CD14-positive monocyte (primary cell): Measurements from ENCODE around the gene TRIM23. TPM values are rescaled to one million over a fixed set of nuclear protein-coding genes. Genes with fewer than 3 reads are reported as not detected.

Source experiments
- DNase-seq, 3 donors: peaks; one replicate each; pipeline ENCODE4 v3.0.0-alpha.2; 2011 to 2022
- H2AFZ ChIP-seq: 2 replicates; pipeline ENCODE4 v1.6.0; 2012; ENCODE audit warnings: mild to moderate bottlenecking, low read depth, low read length, inconsistent platforms; ENCODE audit not compliant: insufficient read depth, poor library complexity, severe bottlenecking
- H3K27ac ChIP-seq, 2 donors: 1 replicate in 1 of 2; 2 replicates in 1 of 2; pipeline ENCODE4 v1.5.1; 2012 to 2013; ENCODE audit warnings: low read length in 2 of 2, control low read depth in 1 of 2, inconsistent platforms in 1 of 2, low read depth in 1 of 2, mild to moderate bottlenecking in 1 of 2
- H3K27me3 ChIP-seq, 2 donors: one replicate each; pipeline versions ENCODE4 v1.6.0 to v1.6.1; 2011 to 2013; ENCODE audit warnings: low read length in 2 of 2; ENCODE audit not compliant: control insufficient read depth in 2 of 2, insufficient read depth in 2 of 2
- H3K36me3 ChIP-seq, 2 donors: replicated peaks in 1 of 2; 1 replicate in 1 of 2; 2 replicates in 1 of 2; pipeline versions ENCODE4 v1.5.1 to v1.6.1; 2012 to 2013; ENCODE audit warnings: low read length in 2 of 2, control low read depth in 1 of 2, inconsistent platforms in 1 of 2, mild to moderate bottlenecking in 1 of 2; ENCODE audit not compliant: insufficient read depth in 2 of 2, control insufficient read depth in 1 of 2
- H3K4me1 ChIP-seq, 2 donors: 1 replicate in 1 of 2; 2 replicates in 1 of 2; pipeline versions ENCODE4 v1.5.1 to v1.6.1; 2012 to 2013; ENCODE audit warnings: low read length in 2 of 2, control low read depth in 1 of 2, inconsistent platforms in 1 of 2, mild to moderate bottlenecking in 1 of 2, moderate library complexity in 1 of 2; ENCODE audit not compliant: insufficient read depth in 2 of 2, control insufficient read depth in 1 of 2
- H3K4me2 ChIP-seq: replicated peaks from 2 replicates; pipeline ENCODE3; 2012; ENCODE audit warnings: low read length, moderate library complexity, mild to moderate bottlenecking; ENCODE audit not compliant: poor library complexity, severe bottlenecking; ENCODE audit errors: extremely low read depth
- H3K4me3 ChIP-seq, 3 experiments: fragments of 200-600 bp in 1 of 3; sonication (generic) in 1 of 3; replicated peaks in 1 of 3; 1 replicate in 2 of 3; 2 replicates in 1 of 3; pipeline ENCODE4 v1.5.1; 2011 to 2013; ENCODE audit warnings: low read length in 3 of 3, mild to moderate bottlenecking in 3 of 3, control low read depth in 2 of 3, low read depth in 2 of 3, inconsistent platforms in 1 of 3, moderate library complexity in 1 of 3
- H3K79me2 ChIP-seq: 2 replicates; pipeline ENCODE4 v1.6.0; 2012; ENCODE audit warnings: mild to moderate bottlenecking, control low read depth, inconsistent platforms, low read length, moderate library complexity; ENCODE audit not compliant: insufficient read depth
- H3K9ac ChIP-seq: 2 replicates; pipeline ENCODE4 v1.6.0; 2017; ENCODE audit warnings: low read length, mild to moderate bottlenecking; ENCODE audit not compliant: insufficient read depth, poor library complexity, severe bottlenecking
- H3K9me3 ChIP-seq, 2 donors: replicated peaks in 1 of 2; 1 replicate in 1 of 2; 2 replicates in 1 of 2; pipeline versions ENCODE4 v1.5.1 to v1.6.1; 2012 to 2013; ENCODE audit warnings: low read length in 2 of 2, control low read depth in 1 of 2; ENCODE audit not compliant: control insufficient read depth in 1 of 2, insufficient read depth in 1 of 2
- H4K20me1 ChIP-seq: 2 replicates; pipeline ENCODE4 v1.6.0; 2012; ENCODE audit warnings: mild to moderate bottlenecking, low read length, control low read depth, moderate library complexity; ENCODE audit not compliant: insufficient read depth
- H3K27ac Mint-ChIP-seq, 7 donors: one replicate each; pipeline ENCODE4 v1.8.0; 2020; ENCODE audit warnings: mild to moderate bottlenecking in 7 of 7, mixed read lengths in 7 of 7, moderate library complexity in 6 of 7, inconsistent platforms in 2 of 7
- H3K27me3 Mint-ChIP-seq, 3 donors: one replicate each; pipeline ENCODE4 v1.8.0; 2021 to 2022; ENCODE audit warnings: low read depth in 3 of 3, mild to moderate bottlenecking in 3 of 3, mixed read lengths in 3 of 3, moderate library complexity in 3 of 3, inconsistent platforms in 1 of 3
- H3K36me3 Mint-ChIP-seq, 2 donors: one replicate each; pipeline ENCODE4 v1.8.0; 2020; ENCODE audit warnings: mixed read lengths in 2 of 2, inconsistent platforms in 1 of 2, mild to moderate bottlenecking in 1 of 2
- H3K4me1 Mint-ChIP-seq: one replicate; pipeline ENCODE4 v1.8.0; 2020; ENCODE audit warnings: mild to moderate bottlenecking, mixed read lengths
- H3K4me3 Mint-ChIP-seq, 2 donors: one replicate each; pipeline ENCODE4 v1.8.0; 2020; ENCODE audit warnings: mild to moderate bottlenecking in 2 of 2, mixed read lengths in 2 of 2, moderate library complexity in 1 of 2
- H3K9me3 Mint-ChIP-seq, 7 donors: one replicate each; pipeline ENCODE4 v1.8.0; 2020 to 2022; ENCODE audit warnings: mixed read lengths in 7 of 7, mild to moderate bottlenecking in 6 of 7, moderate library complexity in 6 of 7, inconsistent platforms in 2 of 7
- CTCF ChIP-seq: fragments of 200-600 bp; IDR thresholded peaks from one replicate; pipeline ENCODE4 v1.8.0; 2022; ENCODE audit warnings: antibody characterized with exemption, mild to moderate bottlenecking
- WGBS: methylation state at CpG from one replicate; pipeline ENCODE4 v1.1.5; 2013; ENCODE audit warnings: missing lambda C conversion rate; ENCODE audit not compliant: insufficient coverage; 5-methylcytosine and 5-hydroxymethylcytosine counted together
- intact Hi-C, 2 donors: fragments of 100-400 bp; cut with micrococcal nuclease; formaldehyde crosslinking; loops; one replicate each; pipeline versions ENCODE4 v1.15.0 to v1.15.1; 2023
- polyA plus RNA-seq, 3 donors: library from polyadenylated mRNA; depleted of rRNA in 1 of 3; unstranded in 2 of 3; stranded (reverse) in 1 of 3; fragments of 300-500 nt in 2 of 3; fragments of >200 nt in 1 of 3; fragmentation: Illumina TruSeq in 2 of 3; gene quantifications; 1 replicate in 2 of 3; 2 replicates in 1 of 3; pipeline ENCODE4 v1.2.3, GENCODE V29; 2012 to 2021

TRIM23 gene
- polyA plus RNA-seq, 3 donors, result 3.2 to 5.6 (median 3.3) TPM

- no peaks in the 10 kb centered on the region for H3K27me3 ChIP-seq
- H3K4me1 Mint-ChIP-seq, result peaks cover 22% of the 10 kb centered on the region
- H3K4me3 Mint-ChIP-seq, result no peak overlapping the region
- no CpG with 5 or more reads among the region's 7 CpGs for WGBS
- H3K79me2 ChIP-seq, result no peaks in the 10 kb centered on the region
- no peaks in the 10 kb centered on the region for H4K20me1 ChIP-seq
- no peaks in the 10 kb centered on the region for H3K9me3 Mint-ChIP-seq
- no peak overlapping the region for H3K4me3 ChIP-seq
- TF ChIP-seq CTCF, result no peak
- H3K27ac ChIP-seq, result no peak overlapping the region
- no peak overlapping the region for H3K4me2 ChIP-seq
- H2AFZ ChIP-seq, result no peak overlapping the region
- peaks cover 18 to 23% of the 10 kb centered on the region in 2 donors for H3K4me1 ChIP-seq
- intact Hi-C loops, result no loop called here
- no peaks in the 10 kb centered on the region for H3K27me3 Mint-ChIP-seq
- peak overlapping the region in 1 of 7 donors; percentile 11 for H3K27ac Mint-ChIP-seq
- peak; percentile 6 to 27 (median 7) for DNase-seq
- peaks cover 50 to 72% of the 10 kb centered on the region in 2 donors for H3K36me3 ChIP-seq
- no peak overlapping the region for H3K9ac ChIP-seq
- H3K9me3 ChIP-seq, result no peaks in the 10 kb centered on the region
- H3K36me3 Mint-ChIP-seq, result peaks cover 50 to 60% of the 10 kb centered on the region in 2 donors
These were observed 44.6 kb upstream of the TRIM23 start for GRCh38 chr5:65668696-65669095.

- Mint-ChIP-seq H3K4me1 (peaks cover 4% of the 10 kb centered on the region), H3K36me3 (peaks cover 53 to 56% of the 10 kb centered on the region in 2 donors), H3K4me3 (no peak overlapping the region), H3K27ac (no peak overlapping the region), H3K27me3 (no peaks in the 10 kb centered on the region), H3K9me3 (no peaks in the 10 kb centered on the region)
- Histone ChIP-seq H2AFZ (no peak overlapping the region), H3K36me3 (peaks cover 27 to 86% of the 10 kb centered on the region in 2 donors), H3K4me3 (no peak overlapping the region), H4K20me1 (no peaks in the 10 kb centered on the region), H3K9ac (no peak overlapping the region), H3K79me2 (no peaks in the 10 kb centered on the region), H3K9me3 (no peaks in the 10 kb centered on the region), H3K4me2 (no peak overlapping the region), H3K4me1 (peaks cover 4 to 7% of the 10 kb centered on the region in 2 donors), H3K27me3 (no peaks in the 10 kb centered on the region), H3K27ac (no peak overlapping the region)
- intact Hi-C loops, result no loop called here
- TF ChIP-seq CTCF, result no peak
- DNase-seq, result no peak
- no CpG with 5 or more reads among the region's 1 CpG for WGBS
These were observed 39.8 kb upstream of the TRIM23 start for GRCh38 chr5:65663804-65664521.
